RWPE1 (cell line): ENCODE measurements around the gene FHOD3.

Source experiments
- CTCF ChIA-PET: fragments of 350-600 bp; sonication (Branson Sonifier 250); formaldehyde crosslinking; extraction: SDS; loops from one replicate; lab custom pipeline; 2021; lab: Yijun Ruan, JAX
- POLR2A ChIA-PET: fragments of 400-600 bp; formaldehyde crosslinking; extraction: SDS; loops from one replicate; lab custom pipeline; 2020; ENCODE audit warnings: antibody characterized with exemption; ENCODE audit not compliant: low non-redundant PET; lab: Yijun Ruan, JAX
- DNase-seq: peaks from one replicate; pipeline ENCODE4 v3.0.0; 2012; ENCODE audit warnings: low spot score
- H3K27ac ChIP-seq: fragments of 450-650 bp; 2 replicates; pipeline ENCODE4 v1.5.1; 2017
- TF ChIP-seq, protein P1 (sequence below): fragments of 450-650 bp; conservative IDR thresholded peaks from 2 replicates; pipeline ENCODE4 v1.5.1; 2017; ENCODE audit warnings: low read depth, mild to moderate bottlenecking

Gene FHOD3

DNA sequence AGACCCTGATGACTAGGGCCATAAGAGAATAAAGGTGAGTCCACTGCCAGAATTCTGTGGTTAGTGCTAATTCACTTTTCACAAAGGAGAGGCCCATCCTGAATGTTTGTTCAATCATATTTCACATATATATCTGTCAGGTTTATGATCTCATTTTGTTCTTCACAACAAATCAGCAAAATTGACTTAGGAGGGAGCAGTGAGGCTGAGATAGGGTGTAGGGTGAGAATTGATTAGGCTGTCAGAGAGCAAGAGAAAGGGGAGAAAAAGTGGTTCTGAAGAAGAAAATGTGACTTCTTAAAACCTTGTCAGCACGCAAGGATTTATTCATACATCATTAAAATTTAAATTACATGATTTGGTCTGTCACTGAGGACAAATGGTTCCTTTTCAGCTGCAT, 117.7 kb downstream of the FHOD3 start:
- ChIA-PET CTCF (no interaction called here), POLR2A (no interaction called here)
- H3K27ac ChIP-seq, result no peak overlapping the region
- DNase-seq, result no peak
- TF ChIP-seq, protein P1, sequence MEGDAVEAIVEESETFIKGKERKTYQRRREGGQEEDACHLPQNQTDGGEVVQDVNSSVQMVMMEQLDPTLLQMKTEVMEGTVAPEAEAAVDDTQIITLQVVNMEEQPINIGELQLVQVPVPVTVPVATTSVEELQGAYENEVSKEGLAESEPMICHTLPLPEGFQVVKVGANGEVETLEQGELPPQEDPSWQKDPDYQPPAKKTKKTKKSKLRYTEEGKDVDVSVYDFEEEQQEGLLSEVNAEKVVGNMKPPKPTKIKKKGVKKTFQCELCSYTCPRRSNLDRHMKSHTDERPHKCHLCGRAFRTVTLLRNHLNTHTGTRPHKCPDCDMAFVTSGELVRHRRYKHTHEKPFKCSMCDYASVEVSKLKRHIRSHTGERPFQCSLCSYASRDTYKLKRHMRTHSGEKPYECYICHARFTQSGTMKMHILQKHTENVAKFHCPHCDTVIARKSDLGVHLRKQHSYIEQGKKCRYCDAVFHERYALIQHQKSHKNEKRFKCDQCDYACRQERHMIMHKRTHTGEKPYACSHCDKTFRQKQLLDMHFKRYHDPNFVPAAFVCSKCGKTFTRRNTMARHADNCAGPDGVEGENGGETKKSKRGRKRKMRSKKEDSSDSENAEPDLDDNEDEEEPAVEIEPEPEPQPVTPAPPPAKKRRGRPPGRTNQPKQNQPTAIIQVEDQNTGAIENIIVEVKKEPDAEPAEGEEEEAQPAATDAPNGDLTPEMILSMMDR, result no peak

DNA sequence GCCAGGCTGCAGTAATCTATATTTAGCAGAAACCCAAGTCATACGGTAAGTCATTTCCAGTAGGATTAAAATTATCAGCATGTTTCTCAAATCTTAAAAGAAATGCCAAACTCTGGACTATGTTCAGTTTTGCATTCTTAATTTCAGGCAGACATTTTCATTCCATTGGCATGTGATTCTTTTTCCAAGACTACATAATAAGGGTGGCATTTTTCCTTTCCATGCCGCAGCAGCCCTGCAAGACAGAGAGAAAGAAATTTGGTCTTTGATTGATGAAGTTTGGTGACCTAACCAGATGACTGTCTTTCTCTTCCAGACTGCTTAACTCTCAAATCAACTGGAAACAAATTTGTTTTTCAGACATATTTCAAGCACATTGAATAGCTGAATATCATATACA, 118.1 kb downstream of the FHOD3 start:
- no peak for DNase-seq
- H3K27ac ChIP-seq, result no peak overlapping the region
- CTCF ChIA-PET, result interaction anchor here (0.6 kb wide), 1 partner anchor 969 kb away, joined by 3 read pairs; no protein-coding TSS in a partner anchor
- POLR2A ChIA-PET, result no interaction called here
- TF ChIP-seq, protein P1, result no peak

DNA sequence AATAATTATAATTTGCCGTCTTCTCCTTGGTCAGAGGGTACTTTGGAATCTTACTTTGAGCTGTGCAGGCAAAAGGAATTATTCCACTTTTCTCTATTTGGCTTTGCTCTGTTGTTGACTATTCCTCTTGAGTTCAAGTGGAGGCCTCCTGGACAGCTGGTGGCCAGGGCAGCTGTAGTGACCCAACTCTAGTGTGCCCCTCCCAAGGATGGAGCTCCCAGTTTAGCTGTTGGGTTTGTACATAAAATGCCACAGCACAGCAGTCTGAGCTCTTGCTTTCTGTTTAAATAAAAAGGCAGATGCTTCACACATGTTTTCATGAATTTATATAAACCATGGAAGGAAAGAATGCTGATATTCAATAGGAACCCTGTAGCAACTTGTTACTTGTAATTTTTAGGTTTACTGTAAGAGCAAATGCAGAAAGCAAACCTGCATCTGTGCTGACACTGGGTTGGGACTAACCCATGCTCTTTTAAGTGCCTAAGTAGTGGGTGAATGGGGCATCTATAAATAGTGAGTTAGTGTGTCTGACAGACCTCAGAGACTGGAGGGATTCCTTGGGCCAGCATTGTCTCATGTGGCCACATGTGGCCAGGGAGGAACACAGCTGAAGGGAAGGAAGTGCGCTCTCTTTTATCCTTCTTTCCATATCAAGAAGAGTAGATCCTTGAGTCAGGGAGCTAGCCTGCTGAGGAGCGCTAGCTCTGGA, 121.8 kb downstream of the FHOD3 start:
- no peak for DNase-seq
- CTCF ChIA-PET, result interaction anchor here (0.6 kb wide), 1 partner anchor 648 kb away, joined by 4 read pairs; no protein-coding TSS in a partner anchor
- POLR2A ChIA-PET, result no interaction called here
- H3K27ac ChIP-seq, result no peak overlapping the region
- TF ChIP-seq, protein P1, result no peak

DNA sequence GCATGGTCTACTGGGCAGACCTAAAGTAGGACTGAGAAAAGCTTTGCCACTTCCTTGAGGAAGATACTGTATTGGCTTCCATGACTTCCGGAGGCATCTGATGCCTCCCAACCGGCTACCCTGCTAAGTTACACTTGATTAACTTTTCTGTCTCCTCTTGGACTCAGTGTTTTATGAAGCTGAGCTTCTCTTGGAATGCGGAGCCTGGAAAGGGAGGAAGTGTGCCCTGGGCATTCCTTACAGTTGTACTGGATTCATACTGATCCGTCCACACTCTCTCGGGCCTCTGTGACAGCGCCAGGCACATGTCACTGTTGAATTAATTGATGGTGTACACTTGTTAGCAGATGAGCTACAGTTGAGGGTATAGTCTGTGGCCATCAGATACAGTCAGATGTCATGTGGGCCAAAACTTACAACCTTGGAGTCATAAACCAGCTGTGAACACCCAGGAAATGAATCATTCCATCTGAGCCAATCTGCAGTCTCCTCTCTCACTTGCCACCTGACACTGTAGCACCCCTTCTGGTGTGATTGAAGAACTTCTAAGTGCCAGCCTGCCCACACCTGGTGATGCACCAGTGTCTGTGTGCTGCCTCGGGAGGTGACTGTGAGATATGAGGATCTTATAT, 122.5 kb downstream of the FHOD3 start:
- TF ChIP-seq, protein P1, result no peak
- DNase-seq, result peak; percentile 9

DNA sequence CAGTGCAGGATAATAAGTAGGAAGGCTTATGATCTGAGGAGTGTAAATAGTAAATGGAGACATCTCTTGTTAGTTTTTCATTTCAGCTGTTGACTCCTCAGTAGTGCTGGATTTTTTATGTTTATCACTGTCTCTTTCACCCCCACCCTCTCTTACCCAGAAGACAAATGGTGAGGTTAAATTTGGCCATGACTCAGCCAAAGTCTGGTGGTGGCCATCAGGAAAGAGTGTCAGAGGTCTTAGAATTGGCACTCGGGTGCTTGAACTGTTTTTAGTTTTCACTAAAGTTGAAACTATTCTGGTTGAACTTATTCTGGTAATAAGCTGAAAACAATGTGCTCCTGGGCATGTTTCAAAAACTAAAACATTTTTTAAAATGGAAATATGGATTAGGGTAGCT, 123.3 kb downstream of the FHOD3 start:
- TF ChIP-seq, protein P1, result no peak
- CTCF ChIA-PET, result interaction anchor here (0.6 kb wide), 1 partner anchor 106 kb away, joined by 3 read pairs; no protein-coding TSS in a partner anchor
- H3K27ac ChIP-seq, result no peak overlapping the region
- POLR2A ChIA-PET, result no interaction called here
- no peak for DNase-seq

More for the DNA sequence above, 122.5 kb downstream of the FHOD3 start:
- no peak overlapping the region for H3K27ac ChIP-seq
- ChIA-PET POLR2A (no interaction called here), CTCF (interaction anchor here (0.6 kb wide), 3 partner anchors 81 to 647 kb away, joined by 3 to 4 read pairs (median 3); no protein-coding TSS in a partner anchor)

DNA sequence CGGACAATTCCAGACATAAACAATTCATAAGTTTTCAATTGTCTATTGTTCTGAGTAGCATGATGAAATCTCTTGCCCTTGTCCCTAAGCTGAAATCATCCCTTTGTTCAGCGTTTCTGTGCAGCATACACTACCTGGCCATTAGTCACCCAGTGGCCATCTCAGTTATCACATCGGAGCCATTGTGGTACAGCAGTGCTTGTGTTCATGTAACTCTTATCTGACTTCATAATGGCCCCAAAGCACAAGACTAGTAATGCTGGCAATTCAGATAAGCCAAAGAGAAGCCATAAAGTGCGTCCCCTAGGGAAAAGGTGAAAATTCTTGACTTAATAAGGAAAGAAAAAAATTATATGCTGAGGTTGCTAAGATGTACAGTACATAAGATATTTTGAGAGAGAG, 127.2 kb downstream of the FHOD3 start:
- TF ChIP-seq, protein P1, result no peak
- DNase-seq, result no peak
- no peak overlapping the region for H3K27ac ChIP-seq
- POLR2A ChIA-PET, result no interaction called here
- CTCF ChIA-PET, result no interaction called here
